Karpas-422 (cell line): Measurements from ENCODE around the gene CELSR1. TPM values are rescaled to one million over a fixed set of nuclear protein-coding genes. Genes with fewer than 3 reads are reported as not detected.

Source experiments
- DNase-seq: peaks from one replicate; pipeline ENCODE4 v3.0.0-alpha.2; 2015
- H2AFZ ChIP-seq: fragments of 200-600 bp; sonication (generic); 2 replicates; pipeline ENCODE4 v1.6.1; 2014; ENCODE audit warnings: antibody characterized with exemption, low read length, mixed read lengths
- H3K27ac ChIP-seq: fragments of 200-600 bp; sonication (generic); 2 replicates; pipeline ENCODE4 v1.5.1; 2014; ENCODE audit warnings: mild to moderate bottlenecking, low read length, moderate library complexity
- H3K27me3 ChIP-seq: fragments of 200-600 bp; sonication (generic); 2 replicates; pipeline ENCODE4 v1.6.1; 2014; ENCODE audit warnings: low read length, mixed read lengths
- H3K36me3 ChIP-seq: fragments of 200-600 bp; sonication (generic); 2 replicates; pipeline ENCODE4 v1.6.1; 2014; ENCODE audit warnings: low read length, mixed read lengths; ENCODE audit not compliant: insufficient read depth
- H3K4me1 ChIP-seq: fragments of 200-600 bp; sonication (generic); 2 replicates; pipeline ENCODE4 v1.6.1; 2014; ENCODE audit warnings: mild to moderate bottlenecking, low read length, mixed read lengths
- H3K4me2 ChIP-seq: fragments of 200-600 bp; sonication (generic); 2 replicates; pipeline ENCODE4 v1.6.1; 2014; ENCODE audit warnings: low read length, low read depth, mild to moderate bottlenecking; ENCODE audit not compliant: poor library complexity, severe bottlenecking
- H3K4me3 ChIP-seq: fragments of 200-600 bp; sonication (generic); 2 replicates; pipeline ENCODE4 v1.5.1; 2014; ENCODE audit warnings: mild to moderate bottlenecking, antibody characterized with exemption, low read length, mixed read lengths
- H3K79me2 ChIP-seq: fragments of 200-600 bp; sonication (generic); 2 replicates; pipeline ENCODE4 v1.6.1; 2014; ENCODE audit warnings: mild to moderate bottlenecking, low read length, mixed read lengths
- H3K9ac ChIP-seq: fragments of 200-600 bp; sonication (generic); 2 replicates; pipeline ENCODE4 v1.6.0; 2014; ENCODE audit warnings: low read length
- H3K9me2 ChIP-seq: fragments of 200-600 bp; sonication (generic), shearing (Covaris generic); replicated peaks from 2 replicates; pipeline ENCODE4 v1.6.0; 2014; ENCODE audit warnings: mild to moderate bottlenecking, low read length, moderate library complexity; ENCODE audit not compliant: insufficient read depth
- H3K9me3 ChIP-seq: fragments of 300-700, 200-600 bp; sonication (generic); 2 replicates; pipeline ENCODE4 v1.6.1; 2014; ENCODE audit warnings: low read length, mixed read lengths
- H4K20me1 ChIP-seq: fragments of 200-600 bp; sonication (generic); 2 replicates; pipeline ENCODE4 v1.6.1; 2014; ENCODE audit warnings: mild to moderate bottlenecking, antibody characterized with exemption, low read length, low read depth; ENCODE audit not compliant: insufficient read depth
- total RNA-seq: library from RNA; depleted of rRNA; stranded (reverse); fragments of >200 nt; shearing (Covaris generic); gene quantifications from 2 replicates; pipeline ENCODE4 v1.2.3, GENCODE V29; 2014; ENCODE audit warnings: low replicate concordance

The CELSR1 gene
- total RNA-seq, 1 experiment from 2014 or later, result 0.11 TPM

DNA sequence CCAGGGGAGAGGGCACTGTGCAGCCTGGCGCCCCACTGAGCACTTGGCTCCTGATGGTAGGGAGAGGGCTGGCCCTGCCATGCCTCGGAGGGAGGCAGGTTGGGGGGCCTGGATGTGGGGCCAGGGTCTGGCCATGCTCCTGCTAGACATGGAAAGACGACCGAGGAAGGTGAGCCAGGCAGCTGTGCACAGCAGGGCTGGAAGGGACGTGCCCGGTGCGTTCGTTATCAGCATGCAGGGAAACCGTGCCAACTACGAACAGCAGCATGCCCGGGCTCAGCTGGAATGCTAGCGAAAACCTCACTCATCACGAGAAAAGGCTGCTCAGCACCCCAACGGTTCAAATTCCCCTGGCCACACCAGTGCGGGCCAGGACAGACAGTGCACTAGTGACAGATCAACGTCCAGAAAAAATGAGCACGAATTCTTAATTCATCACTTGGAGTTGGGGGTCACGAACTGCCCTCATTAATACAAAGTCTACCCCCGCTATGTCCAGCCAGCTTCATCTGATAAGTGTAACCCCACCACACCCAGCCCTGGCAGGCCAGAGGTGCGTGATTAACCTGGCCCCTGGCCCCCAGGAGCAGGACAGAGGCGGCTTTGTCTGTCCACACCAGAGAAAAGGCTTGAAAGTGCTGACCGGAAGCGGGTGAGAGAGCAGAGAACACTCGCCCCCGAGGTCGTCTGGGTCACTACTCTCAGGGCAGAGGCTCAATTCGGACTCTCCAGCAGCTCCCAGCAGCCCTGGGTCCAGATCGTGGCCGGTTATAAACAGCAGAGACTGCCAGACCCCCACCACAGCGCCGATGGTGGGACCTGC, 84.2 kb downstream of the CELSR1 start:
- H3K9ac ChIP-seq, result no peak overlapping the region
- no peaks in the 10 kb centered on the region for H3K4me1 ChIP-seq
- H3K36me3 ChIP-seq, result no peaks in the 10 kb centered on the region
- no peaks in the 10 kb centered on the region for H4K20me1 ChIP-seq
- no peaks in the 10 kb centered on the region for H3K9me3 ChIP-seq
- no peaks in the 10 kb centered on the region for H3K9me2 ChIP-seq
- H3K27me3 ChIP-seq, result no peaks in the 10 kb centered on the region
- DNase-seq, result no peak
- no peak overlapping the region for H3K4me2 ChIP-seq
- no peak overlapping the region for H2AFZ ChIP-seq
- H3K4me3 ChIP-seq, result no peak overlapping the region
- no peaks in the 10 kb centered on the region for H3K79me2 ChIP-seq
- H3K27ac ChIP-seq, result no peak overlapping the region

DNA sequence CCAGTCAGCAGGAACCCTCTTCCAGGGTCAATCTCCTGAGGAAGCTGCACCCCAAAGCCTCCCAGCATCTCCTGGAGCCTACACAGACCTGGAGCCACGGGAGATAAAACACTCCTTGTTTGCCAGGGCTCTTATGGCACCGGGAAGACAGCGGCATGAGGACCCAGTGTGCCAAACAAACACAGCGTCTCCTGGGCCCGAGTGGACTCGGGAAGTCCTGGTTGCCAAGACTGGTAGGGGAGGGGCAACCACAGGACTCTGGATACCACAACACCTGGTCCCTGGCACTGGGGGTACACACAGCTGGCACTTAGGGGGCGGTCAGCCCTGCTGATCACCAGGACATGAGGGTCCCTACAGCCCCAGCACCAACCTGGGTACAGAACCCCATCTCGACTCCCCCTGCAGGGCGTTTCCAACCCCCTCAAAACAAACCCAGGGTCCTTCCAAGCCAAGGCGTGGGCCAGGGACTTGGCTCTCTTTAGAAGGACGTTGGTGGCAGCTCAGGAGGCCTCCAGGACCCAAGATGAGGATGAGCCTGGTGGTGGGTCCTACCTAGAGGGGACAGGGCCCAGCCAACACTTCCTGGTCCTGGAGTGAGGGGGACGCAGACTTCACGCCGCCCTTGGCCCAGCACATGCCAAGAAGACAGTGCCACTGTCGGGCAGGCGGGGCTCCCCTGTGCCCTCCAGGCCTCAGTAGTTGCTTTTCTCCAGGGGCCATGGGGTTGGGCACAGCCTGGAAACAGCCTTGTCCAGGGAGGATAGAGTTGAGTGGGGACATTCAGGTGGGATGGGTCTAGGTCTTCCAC, 85.0 kb downstream of the CELSR1 start:
- H2AFZ ChIP-seq, result no peak overlapping the region
- H3K27me3 ChIP-seq, result no peaks in the 10 kb centered on the region
- no peak overlapping the region for H3K4me2 ChIP-seq
- no peak for DNase-seq
- no peaks in the 10 kb centered on the region for H4K20me1 ChIP-seq
- no peaks in the 10 kb centered on the region for H3K79me2 ChIP-seq
- H3K36me3 ChIP-seq, result no peaks in the 10 kb centered on the region
- H3K9me2 ChIP-seq, result no peaks in the 10 kb centered on the region
- H3K9ac ChIP-seq, result no peak overlapping the region
- H3K27ac ChIP-seq, result no peak overlapping the region
- no peaks in the 10 kb centered on the region; the same call in 1 of the 2 replicates for H3K4me1 ChIP-seq
- H3K4me3 ChIP-seq, result no peak overlapping the region
- no peaks in the 10 kb centered on the region for H3K9me3 ChIP-seq

DNA sequence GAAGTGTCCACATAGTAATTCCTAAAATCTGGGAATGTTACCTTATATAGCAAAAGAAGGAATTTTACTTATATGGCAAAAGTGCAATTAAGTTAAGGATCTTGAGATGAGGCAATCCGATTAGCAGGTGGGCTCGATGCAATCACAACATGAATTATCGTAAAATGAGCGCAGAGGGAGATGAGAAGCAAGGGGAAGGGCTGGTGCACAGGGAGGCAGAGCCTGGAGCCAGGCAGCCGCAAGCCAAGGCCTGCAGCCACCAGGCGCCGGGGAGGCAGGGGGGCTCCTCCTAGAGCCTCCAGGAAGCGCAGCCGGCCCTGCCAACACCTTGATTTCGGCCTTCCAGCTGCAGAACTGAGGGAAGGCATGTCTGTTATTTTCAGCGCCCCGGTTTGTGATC, 85.7 kb downstream of the CELSR1 start:
- no peak for DNase-seq
- no peak overlapping the region for H3K4me2 ChIP-seq
- no peaks in the 10 kb centered on the region for H3K79me2 ChIP-seq
- no peaks in the 10 kb centered on the region for H3K36me3 ChIP-seq
- no peak overlapping the region for H3K9ac ChIP-seq
- no peaks in the 10 kb centered on the region for H4K20me1 ChIP-seq
- peaks cover 5% of the 10 kb centered on the region; the same call in 1 of the 2 replicates for H3K4me1 ChIP-seq
- no peak overlapping the region for H2AFZ ChIP-seq
- no peak overlapping the region for H3K4me3 ChIP-seq
- H3K27ac ChIP-seq, result no peak overlapping the region
- H3K27me3 ChIP-seq, result no peaks in the 10 kb centered on the region
- no peaks in the 10 kb centered on the region for H3K9me2 ChIP-seq
- H3K9me3 ChIP-seq, result no peaks in the 10 kb centered on the region

DNA sequence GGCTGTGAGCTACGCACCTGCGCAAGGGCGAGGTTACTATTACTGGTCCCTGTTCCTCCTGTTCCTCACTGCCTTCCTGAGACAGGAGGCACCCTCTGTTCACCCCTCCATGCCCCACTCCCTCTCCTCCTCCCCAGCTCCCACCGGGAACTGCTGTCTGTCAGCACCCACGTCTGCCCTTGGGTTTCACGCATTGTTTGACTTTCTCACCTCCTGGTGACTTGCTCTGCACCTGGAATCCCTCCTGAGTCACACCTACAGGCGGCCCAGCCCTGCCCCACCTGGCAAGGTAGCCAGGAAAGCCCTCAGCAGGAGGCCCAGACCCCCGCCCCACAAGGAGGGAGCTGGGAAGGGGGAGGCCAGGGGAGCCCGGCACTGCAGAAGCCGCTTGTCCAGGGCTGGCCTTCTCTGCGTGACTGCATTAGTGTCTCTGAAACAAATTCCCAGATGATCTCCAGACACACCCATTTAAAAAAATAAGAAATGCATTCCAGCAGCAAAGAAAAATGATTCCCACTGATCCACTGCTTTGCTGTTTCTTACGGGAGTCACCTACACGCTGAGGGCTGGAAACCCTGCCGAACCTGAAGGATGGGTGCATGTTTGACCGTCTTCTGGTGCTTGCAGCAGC, 86.4 kb downstream of the CELSR1 start:
- no peak overlapping the region for H3K4me2 ChIP-seq

DNA sequence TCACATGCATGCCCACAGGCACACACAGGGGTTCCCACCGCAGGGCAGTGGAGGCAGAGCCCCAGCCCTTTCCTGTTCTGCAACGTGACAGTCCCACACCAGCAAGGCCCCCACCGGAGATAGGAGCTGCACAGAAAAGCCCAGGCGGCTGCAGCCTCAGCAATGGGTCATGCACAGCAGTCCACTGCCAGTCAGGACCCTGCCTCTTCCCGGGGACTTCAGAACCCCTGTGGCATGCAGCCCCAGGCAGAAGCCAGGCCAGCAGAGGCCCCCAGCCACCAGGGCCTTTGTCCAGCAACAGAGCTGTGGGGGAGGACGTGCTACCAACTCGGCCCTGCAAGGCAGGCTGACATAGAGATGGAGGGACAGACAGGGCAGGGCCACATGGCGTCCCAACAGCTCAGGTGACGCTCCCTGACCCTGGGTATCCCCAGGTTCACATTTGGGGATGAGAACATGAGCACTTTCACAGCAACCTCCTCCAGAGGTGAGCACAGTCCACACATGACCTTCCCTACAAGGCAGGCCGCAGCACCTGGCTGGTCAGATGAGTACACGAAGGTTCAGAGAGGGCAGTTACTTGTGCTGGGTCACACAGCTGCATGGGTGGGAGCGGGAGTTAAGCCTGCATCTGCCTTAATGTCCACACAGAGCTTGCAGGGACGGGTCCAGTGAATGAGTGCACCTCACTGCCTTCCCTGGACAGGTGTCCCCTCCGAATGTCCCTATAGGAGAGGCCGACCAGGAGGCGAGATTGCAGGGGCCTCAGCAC, 87.3 kb downstream of the CELSR1 start:
- no peak for DNase-seq
- H3K27ac ChIP-seq, result no peak overlapping the region

More for the DNA sequence above, 86.4 kb downstream of the CELSR1 start:
- no peaks in the 10 kb centered on the region for H3K79me2 ChIP-seq
- no peak for DNase-seq
- no peak overlapping the region for H3K27ac ChIP-seq
- no peaks in the 10 kb centered on the region for H3K36me3 ChIP-seq
- no peak overlapping the region for H3K4me3 ChIP-seq
- H3K9me2 ChIP-seq, result no peaks in the 10 kb centered on the region
- H3K9me3 ChIP-seq, result no peaks in the 10 kb centered on the region
- no peaks in the 10 kb centered on the region for H4K20me1 ChIP-seq
- no peak overlapping the region for H3K9ac ChIP-seq
- peaks cover 7% of the 10 kb centered on the region; the same call in 1 of the 2 replicates for H3K4me1 ChIP-seq
- H2AFZ ChIP-seq, result no peak overlapping the region
- no peaks in the 10 kb centered on the region for H3K27me3 ChIP-seq

DNA sequence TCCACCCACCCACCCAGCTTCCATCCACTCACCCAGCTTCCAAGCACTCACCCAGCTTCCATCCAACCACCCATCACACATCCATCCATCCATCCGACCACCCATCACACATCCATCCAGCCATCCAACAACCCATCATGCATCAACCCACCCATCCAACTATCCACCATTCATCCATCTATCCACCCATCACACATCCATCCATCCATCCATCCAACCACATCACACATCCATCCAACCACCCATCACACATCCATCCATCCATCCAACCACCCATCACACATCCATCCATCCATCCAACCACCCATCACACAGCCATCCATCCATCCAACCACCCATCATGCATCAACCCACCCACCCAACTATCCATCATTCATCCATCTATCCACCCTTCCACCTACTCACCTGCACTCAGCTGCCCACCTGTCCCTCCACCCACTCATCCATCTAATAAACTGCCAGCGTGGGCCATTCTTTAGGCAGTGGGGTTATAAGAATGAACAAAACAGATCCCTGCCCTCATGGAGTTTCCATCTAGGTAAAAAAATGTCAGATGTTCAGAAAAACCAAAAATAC, 88.2 kb downstream of the CELSR1 start:
- Histone ChIP-seq H3K9ac (no peak overlapping the region), H3K4me3 (no peak overlapping the region), H3K27me3 (no peaks in the 10 kb centered on the region), H3K79me2 (no peaks in the 10 kb centered on the region), H3K36me3 (no peaks in the 10 kb centered on the region), H4K20me1 (no peaks in the 10 kb centered on the region), H3K9me3 (no peaks in the 10 kb centered on the region), H3K4me1 (peaks cover 7% of the 10 kb centered on the region; the same call in 1 of the 2 replicates), H3K27ac (no peak overlapping the region), H2AFZ (no peak overlapping the region), H3K4me2 (no peak overlapping the region), H3K9me2 (no peaks in the 10 kb centered on the region)
- no peak for DNase-seq

More for the DNA sequence above, 87.3 kb downstream of the CELSR1 start:
- no peaks in the 10 kb centered on the region for H4K20me1 ChIP-seq
- no peaks in the 10 kb centered on the region for H3K79me2 ChIP-seq
- no peak overlapping the region for H2AFZ ChIP-seq
- no peak overlapping the region for H3K4me2 ChIP-seq
- no peaks in the 10 kb centered on the region for H3K9me2 ChIP-seq
- H3K36me3 ChIP-seq, result no peaks in the 10 kb centered on the region
- no peaks in the 10 kb centered on the region for H3K27me3 ChIP-seq
- H3K4me3 ChIP-seq, result no peak overlapping the region
- peaks cover 7% of the 10 kb centered on the region; the same call in 1 of the 2 replicates for H3K4me1 ChIP-seq
- no peaks in the 10 kb centered on the region for H3K9me3 ChIP-seq
- no peak overlapping the region for H3K9ac ChIP-seq

DNA sequence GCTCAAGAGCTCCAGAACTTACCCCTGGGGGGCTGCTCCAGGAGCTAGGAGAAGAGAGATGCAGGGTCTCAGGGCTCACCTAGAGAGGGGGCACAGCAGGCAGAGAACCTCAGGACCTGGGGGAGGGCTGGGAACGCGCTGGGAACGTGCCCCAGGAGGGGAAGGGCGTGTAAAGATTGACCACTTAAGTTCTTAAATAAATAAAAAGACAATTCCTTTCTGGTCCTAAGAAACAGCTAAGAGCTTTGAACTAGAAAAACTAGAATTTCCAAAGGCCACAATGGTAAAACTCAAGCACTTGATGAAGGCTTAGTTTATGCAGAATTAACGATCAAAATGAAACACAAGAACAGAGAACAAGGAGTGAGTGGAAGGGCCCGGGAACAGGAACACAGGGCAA, 89.1 kb downstream of the CELSR1 start:
- Histone ChIP-seq H3K27me3 (no peaks in the 10 kb centered on the region), H2AFZ (no peak overlapping the region), H3K79me2 (no peaks in the 10 kb centered on the region), H3K9me2 (no peaks in the 10 kb centered on the region), H3K4me1 (peaks cover 7% of the 10 kb centered on the region; the same call in 1 of the 2 replicates), H3K9ac (no peak overlapping the region), H3K27ac (no peak overlapping the region), H3K9me3 (no peaks in the 10 kb centered on the region), H4K20me1 (no peaks in the 10 kb centered on the region), H3K4me2 (no peak overlapping the region), H3K4me3 (no peak overlapping the region), H3K36me3 (no peaks in the 10 kb centered on the region)
- DNase-seq, result no peak
